ENCODE measurements around the gene CCT6A. TPM values are rescaled to one million over a fixed set of nuclear protein-coding genes. Genes with fewer than 3 reads are reported as not detected.
"Not testable (repeated sequence)": the region's sequence is repeated elsewhere in the genome, so short reads cannot be mapped to it uniquely, and the experiment has no call there.

CCT6A gene
- total and polyA plus RNA-seq, 2 experiments from 2014 or later: 121 to 206 TPM

DNA sequence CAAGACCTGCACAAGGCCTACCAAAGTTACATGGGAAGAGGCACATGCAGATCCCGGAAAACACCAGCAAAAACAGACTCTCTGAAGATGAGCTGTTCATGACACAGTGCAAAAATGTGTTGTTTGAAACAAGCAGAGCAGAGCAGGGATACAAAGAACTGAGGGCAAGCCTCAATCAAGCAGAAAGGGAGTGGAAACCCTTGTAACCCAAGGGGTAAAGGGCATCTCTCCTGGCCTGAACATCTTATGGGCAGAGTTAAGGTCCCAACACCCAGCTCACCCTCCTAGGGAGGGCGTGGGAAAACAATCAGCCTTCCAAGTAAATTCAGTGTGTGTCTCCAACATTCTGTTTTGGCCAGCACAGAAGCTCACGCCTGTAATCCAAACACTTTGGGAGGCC, 10.8 kb upstream of the CCT6A start:
- Histone ChIP-seq H3K4me1 (ENCODE audit: insufficient read depth) (no peaks in the 10 kb centered on the region), H3K36me3 (replicated peaks; ENCODE audit: insufficient read depth, low read depth) (no peaks in the 10 kb centered on the region), H3K9me2 (replicated peaks; ENCODE audit: insufficient read depth) (no peaks in the 10 kb centered on the region), H2AFZ (no peak overlapping the region), H3K4me2 (no peak overlapping the region), H3K27me3 (no peaks in the 10 kb centered on the region), H3K9me3 (ENCODE audit: low read depth) (no peaks in the 10 kb centered on the region), H3K79me2 (peaks cover 19% of the 10 kb centered on the region), H3K27ac (peak overlapping the region; percentile 20), H4K20me1 (ENCODE audit: insufficient read depth, poor library complexity, severe bottlenecking) (no peaks in the 10 kb centered on the region), H3K4me3 (no peak overlapping the region)
- TF ChIP-seq EZH2 (IDR thresholded peaks at IDR 0.05; ENCODE audit: borderline replicate concordance) (no peak), EZH2phosphoT487 (IDR thresholded peaks at IDR 0.05; ENCODE audit: low read depth, severe bottlenecking, unreplicated experiment) (no peak)
- TF ChIP-seq, protein P1, sequence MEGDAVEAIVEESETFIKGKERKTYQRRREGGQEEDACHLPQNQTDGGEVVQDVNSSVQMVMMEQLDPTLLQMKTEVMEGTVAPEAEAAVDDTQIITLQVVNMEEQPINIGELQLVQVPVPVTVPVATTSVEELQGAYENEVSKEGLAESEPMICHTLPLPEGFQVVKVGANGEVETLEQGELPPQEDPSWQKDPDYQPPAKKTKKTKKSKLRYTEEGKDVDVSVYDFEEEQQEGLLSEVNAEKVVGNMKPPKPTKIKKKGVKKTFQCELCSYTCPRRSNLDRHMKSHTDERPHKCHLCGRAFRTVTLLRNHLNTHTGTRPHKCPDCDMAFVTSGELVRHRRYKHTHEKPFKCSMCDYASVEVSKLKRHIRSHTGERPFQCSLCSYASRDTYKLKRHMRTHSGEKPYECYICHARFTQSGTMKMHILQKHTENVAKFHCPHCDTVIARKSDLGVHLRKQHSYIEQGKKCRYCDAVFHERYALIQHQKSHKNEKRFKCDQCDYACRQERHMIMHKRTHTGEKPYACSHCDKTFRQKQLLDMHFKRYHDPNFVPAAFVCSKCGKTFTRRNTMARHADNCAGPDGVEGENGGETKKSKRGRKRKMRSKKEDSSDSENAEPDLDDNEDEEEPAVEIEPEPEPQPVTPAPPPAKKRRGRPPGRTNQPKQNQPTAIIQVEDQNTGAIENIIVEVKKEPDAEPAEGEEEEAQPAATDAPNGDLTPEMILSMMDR (IDR thresholded peaks at IDR 0.05; ENCODE audit: poor library complexity): no peak
- no peak for DNase-seq (ENCODE audit: low spot score)
- 94% methylated on average over 3 of the region's 3 CpGs for WGBS (ENCODE audit: low lambda C conversion rate, missing lambda C conversion rate)

DNA sequence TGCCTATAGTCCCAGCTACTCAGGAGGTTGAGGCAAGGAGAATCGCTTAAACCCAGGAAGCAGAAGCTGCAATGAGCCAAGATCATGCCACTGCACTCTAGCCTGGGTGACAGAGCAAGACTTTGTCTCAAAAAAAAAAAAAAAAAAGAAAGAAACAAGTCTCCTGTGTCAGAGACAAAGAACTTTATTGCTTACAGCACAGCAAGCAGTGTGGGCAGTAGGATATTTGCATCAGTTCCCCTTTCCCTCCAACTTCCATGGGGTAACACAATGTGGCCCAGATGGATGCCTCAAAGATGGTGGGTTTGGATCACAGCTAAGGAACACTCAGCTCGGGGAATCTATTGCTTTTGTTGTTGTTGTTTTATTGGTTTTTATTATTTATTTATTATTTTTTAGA, 5.8 kb upstream of the CCT6A start:
- WGBS (ENCODE audit: low lambda C conversion rate, missing lambda C conversion rate): 100% methylated on average over 2 of the region's 2 CpGs
- H3K4me3 ChIP-seq; H3K4me2 ChIP-seq; H3K36me3 ChIP-seq (replicated peaks; ENCODE audit: insufficient read depth, low read depth); H4K20me1 ChIP-seq (ENCODE audit: insufficient read depth, poor library complexity, severe bottlenecking); H3K27me3 ChIP-seq; DNase-seq (ENCODE audit: low spot score); H3K9me3 ChIP-seq (ENCODE audit: low read depth); H3K9me2 ChIP-seq (replicated peaks; ENCODE audit: insufficient read depth); H2AFZ ChIP-seq: not testable (repeated sequence)
- Histone ChIP-seq H3K27ac (peak overlapping the region; percentile 90), H3K79me2 (peaks cover 41% of the 10 kb centered on the region), H3K4me1 (ENCODE audit: insufficient read depth) (peaks cover 29% of the 10 kb centered on the region)

DNA sequence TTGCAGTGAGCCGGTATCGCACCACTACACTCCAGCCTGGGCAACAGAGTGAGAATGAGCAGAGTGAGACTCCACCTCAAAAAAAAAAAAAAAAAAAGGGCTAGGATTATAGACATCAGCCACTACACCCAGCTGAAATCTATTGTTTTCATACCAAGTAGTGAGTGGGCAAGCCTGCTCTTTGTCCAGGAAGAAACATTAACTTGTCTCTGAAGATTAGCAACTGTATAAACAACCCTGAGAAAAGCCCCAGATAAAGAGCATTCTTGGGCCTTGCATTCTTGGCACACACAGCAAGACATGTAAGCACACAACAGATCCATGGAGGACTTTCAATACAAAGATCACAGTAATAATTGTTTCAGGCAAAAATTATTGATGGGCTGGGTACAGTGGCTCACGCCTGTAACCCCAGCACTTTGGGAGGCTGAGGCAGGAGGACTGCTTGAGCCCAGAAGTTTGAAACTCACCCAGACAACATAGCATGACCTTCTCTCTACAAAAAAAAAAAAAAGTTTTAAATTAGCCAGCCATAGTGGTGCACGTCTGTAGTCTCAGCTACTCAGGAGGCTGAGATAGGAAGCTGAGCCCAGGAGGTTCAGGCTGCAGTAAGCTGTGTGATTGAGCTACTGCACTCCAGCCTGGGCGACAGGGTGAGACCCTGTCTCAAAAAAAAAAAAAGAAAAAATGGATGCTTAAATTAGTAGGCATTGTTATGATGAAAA, 4.7 kb upstream of the CCT6A start:
- no peaks in the 10 kb centered on the region for H3K9me2 ChIP-seq (replicated peaks; ENCODE audit: insufficient read depth)
- H2AFZ ChIP-seq: no peak overlapping the region
- H3K79me2 ChIP-seq: peaks cover 44% of the 10 kb centered on the region
- peak overlapping the region; percentile 90 for H3K27ac ChIP-seq
- no peaks in the 10 kb centered on the region for H3K9me3 ChIP-seq (ENCODE audit: low read depth)
- H3K36me3 ChIP-seq (replicated peaks; ENCODE audit: insufficient read depth, low read depth): no peaks in the 10 kb centered on the region
- peak overlapping the region; percentile 61 for H3K4me2 ChIP-seq
- H3K4me3 ChIP-seq: no peak overlapping the region
- DNase-seq (ENCODE audit: low spot score): peak; percentile 73
- TF ChIP-seq, protein P1 (IDR thresholded peaks at IDR 0.05; ENCODE audit: poor library complexity): no peak
- TF ChIP-seq EZH2 (IDR thresholded peaks at IDR 0.05; ENCODE audit: borderline replicate concordance) (no peak), EZH2phosphoT487 (IDR thresholded peaks at IDR 0.05; ENCODE audit: low read depth, severe bottlenecking, unreplicated experiment) (no peak)
- no peaks in the 10 kb centered on the region for H4K20me1 ChIP-seq (ENCODE audit: insufficient read depth, poor library complexity, severe bottlenecking)
- WGBS (ENCODE audit: low lambda C conversion rate, missing lambda C conversion rate): 23% methylated on average over 5 of the region's 5 CpGs
- no peaks in the 10 kb centered on the region for H3K27me3 ChIP-seq
- peaks cover 29% of the 10 kb centered on the region for H3K4me1 ChIP-seq (ENCODE audit: insufficient read depth)

DNA sequence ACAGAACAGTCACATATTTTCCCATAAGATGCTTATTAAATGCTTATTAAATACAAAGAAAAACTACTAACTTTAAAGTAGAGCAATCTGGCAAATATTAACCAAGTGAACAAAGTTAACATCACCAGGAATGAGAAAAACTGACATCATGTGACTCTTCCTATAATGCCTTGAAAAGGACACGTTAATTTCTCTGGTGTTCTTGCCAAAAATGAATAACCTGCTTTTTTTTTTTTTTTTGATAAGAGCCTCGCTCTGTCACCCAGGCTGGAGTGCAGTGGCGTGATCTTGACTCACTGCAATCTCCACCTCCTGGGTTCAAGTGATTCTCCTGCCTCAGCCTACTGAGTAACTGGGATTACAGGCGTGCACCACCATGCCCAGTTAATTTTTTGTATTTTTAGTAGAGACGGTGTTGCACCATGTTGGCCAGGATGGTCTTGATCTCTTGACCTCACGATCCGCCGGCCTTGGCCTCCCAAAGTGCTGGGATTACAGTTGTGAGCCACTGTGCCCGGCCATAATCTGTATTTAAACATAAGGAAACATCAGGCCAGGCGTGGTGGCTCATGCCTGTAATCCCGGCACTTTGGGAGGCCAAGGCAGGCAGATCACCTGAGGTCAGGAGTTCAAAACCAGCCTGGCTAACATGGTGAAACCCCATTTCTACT, 4.0 kb upstream of the CCT6A start:
- H3K27me3 ChIP-seq; H3K9me2 ChIP-seq (replicated peaks; ENCODE audit: insufficient read depth); H4K20me1 ChIP-seq (ENCODE audit: insufficient read depth, poor library complexity, severe bottlenecking); H2AFZ ChIP-seq; H3K4me3 ChIP-seq; H3K36me3 ChIP-seq (replicated peaks; ENCODE audit: insufficient read depth, low read depth); H3K9me3 ChIP-seq (ENCODE audit: low read depth): not testable (repeated sequence)
- Histone ChIP-seq H3K4me1 (ENCODE audit: insufficient read depth) (peaks cover 32% of the 10 kb centered on the region), H3K79me2 (peaks cover 50% of the 10 kb centered on the region), H3K27ac (peak overlapping the region; percentile 90), H3K4me2 (peak overlapping the region; percentile 61)
- WGBS (ENCODE audit: low lambda C conversion rate, missing lambda C conversion rate): 59% methylated on average over 11 of the region's 11 CpGs
- DNase-seq (ENCODE audit: low spot score): peak; percentile 35
